ENCODE data around the gene ZNF485.
A peak's percentile ranks its signal among the peaks of the same experiment; 100 is the strongest.

ZNF485 gene

DNA sequence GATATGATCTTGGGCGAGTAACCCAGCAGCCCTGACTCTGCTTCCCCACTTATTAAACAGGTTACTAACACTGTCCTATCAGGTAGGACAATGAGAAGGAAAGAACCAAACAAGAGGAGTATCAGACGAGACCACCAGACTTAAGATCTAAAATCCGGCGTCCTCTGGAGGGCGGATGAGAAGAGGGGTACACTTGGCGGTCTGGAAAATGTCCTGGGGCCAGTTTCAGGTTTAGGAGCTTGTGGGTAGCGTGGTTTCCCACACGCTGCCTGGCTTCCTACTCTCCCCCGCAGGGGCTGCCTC lies 41.8 kb downstream of the ZNF485 start:
- no peak for ATAC-seq
- TF ChIP-seq ISL1 (CRISPR knock-in tag; IDR thresholded peaks at IDR 0.05) (no peak), TOX (CRISPR knock-in tag; IDR thresholded peaks at IDR 0.05; ENCODE audit: borderline replicate concordance) (no peak), GLIS3 (CRISPR knock-in tag; IDR thresholded peaks at IDR 0.05) (no peak), TCF4 (CRISPR knock-in tag; IDR thresholded peaks at IDR 0.05; ENCODE audit: borderline replicate concordance) (no peak), RARB (CRISPR knock-in tag; IDR thresholded peaks at IDR 0.05) (no peak), ZNF565 (CRISPR knock-in tag; conservative IDR thresholded peaks at IDR 0.05; ENCODE audit: low read depth) (no peak), BACH2 (CRISPR knock-in tag; IDR thresholded peaks at IDR 0.05; ENCODE audit: borderline replicate concordance) (no peak), ZFP3 (CRISPR knock-in tag; IDR thresholded peaks at IDR 0.05) (no peak)
- TF ChIP-seq, protein P1, sequence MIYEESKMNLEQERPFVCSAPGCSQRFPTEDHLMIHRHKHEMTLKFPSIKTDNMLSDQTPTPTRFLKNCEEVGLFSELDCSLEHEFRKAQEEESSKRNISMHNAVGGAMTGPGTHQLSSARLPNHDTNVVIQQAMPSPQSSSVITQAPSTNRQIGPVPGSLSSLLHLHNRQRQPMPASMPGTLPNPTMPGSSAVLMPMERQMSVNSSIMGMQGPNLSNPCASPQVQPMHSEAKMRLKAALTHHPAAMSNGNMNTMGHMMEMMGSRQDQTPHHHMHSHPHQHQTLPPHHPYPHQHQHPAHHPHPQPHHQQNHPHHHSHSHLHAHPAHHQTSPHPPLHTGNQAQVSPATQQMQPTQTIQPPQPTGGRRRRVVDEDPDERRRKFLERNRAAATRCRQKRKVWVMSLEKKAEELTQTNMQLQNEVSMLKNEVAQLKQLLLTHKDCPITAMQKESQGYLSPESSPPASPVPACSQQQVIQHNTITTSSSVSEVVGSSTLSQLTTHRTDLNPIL (CRISPR knock-in tag; IDR thresholded peaks at IDR 0.05; ENCODE audit: low read depth): no peak
- TF ChIP-seq, protein P2, sequence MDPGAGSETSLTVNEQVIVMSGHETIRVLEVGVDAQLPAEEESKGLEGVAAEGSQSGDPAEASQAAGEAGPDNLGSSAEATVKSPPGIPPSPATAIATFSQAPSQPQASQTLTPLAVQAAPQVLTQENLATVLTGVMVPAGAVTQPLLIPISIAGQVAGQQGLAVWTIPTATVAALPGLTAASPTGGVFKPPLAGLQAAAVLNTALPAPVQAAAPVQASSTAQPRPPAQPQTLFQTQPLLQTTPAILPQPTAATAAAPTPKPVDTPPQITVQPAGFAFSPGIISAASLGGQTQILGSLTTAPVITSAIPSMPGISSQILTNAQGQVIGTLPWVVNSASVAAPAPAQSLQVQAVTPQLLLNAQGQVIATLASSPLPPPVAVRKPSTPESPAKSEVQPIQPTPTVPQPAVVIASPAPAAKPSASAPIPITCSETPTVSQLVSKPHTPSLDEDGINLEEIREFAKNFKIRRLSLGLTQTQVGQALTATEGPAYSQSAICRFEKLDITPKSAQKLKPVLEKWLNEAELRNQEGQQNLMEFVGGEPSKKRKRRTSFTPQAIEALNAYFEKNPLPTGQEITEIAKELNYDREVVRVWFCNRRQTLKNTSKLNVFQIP (CRISPR knock-in tag; IDR thresholded peaks at IDR 0.05; ENCODE audit: borderline replicate concordance, low read depth): no peak

DNA sequence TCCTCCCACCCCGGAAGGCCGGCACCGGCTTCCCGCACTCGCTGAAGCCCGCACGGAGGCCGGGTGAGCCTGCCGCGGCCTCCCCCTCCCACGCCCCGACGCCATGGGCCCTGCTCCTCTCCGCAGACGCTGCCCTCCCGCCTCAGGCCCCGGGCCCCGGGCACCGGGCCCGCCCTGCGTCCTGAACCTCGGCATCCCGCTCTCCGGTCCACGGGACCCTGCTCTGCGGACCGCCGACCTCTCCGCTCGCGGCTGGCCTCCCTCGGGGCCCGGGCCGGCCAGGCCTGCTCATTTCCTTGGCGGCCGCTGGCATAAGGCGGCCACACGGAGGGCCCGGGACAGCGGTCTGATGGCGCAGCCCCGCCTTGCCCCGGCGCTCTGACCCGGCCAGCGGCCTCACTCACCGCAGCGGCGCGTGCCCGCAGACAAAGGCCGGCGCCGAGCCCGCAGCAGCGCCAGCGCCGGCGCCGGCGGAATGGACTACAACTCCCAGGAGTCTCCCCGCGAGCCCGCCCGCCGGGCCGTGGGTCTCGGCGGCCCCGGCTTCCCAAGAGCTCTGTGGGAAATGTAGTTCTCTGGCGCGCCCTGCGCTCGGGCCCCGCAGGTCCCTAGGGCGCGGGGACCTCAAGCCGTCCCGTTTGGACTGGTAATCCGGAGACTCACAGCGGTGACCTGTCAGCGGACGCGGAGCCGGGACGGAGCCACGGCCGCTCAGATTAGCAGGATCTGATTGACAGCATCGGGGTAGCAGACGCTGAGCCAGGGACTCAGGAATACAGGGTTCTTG lies 42.4 kb downstream of the ZNF485 start, which contains the start of gene ZNF32:
Gene ZNF32 (minus strand): TSS at position 484 of the 787 bp plus-strand sequence. CDS start 2,748 bp downstream, outside the sequence.
- peak; percentile 100 for ATAC-seq
- 0 out of 2 replicates have a peak, but pooled peaks have one; percentile 5 for TF ChIP-seq ZNF70 (CRISPR knock-in tag; IDR thresholded peaks at IDR 0.05)
- TF ChIP-seq, protein P2 (CRISPR knock-in tag; IDR thresholded peaks at IDR 0.05; ENCODE audit: borderline replicate concordance, low read depth): no peak

DNA sequence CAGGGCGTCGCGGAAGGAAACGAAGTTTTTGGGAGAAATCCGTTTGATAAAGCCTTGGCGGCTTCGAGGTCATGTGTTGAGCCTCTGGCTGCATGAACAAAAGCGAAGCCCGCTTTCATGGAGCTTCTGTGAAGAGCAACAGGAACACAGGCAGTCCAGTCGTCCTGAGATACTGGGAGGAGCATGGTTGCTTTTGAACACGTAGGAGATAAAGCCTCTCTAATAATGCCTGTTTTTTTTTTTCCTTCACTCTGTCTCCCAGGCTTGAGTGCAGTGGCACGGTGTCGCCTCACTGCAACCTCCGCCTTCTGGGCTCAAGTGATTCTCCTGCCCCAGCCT lies 42.9 kb downstream of the ZNF485 start:
- TF ChIP-seq TCF4 (CRISPR knock-in tag; IDR thresholded peaks at IDR 0.05; ENCODE audit: borderline replicate concordance) (no peak), TOX (CRISPR knock-in tag; IDR thresholded peaks at IDR 0.05; ENCODE audit: borderline replicate concordance) (no peak), SNAI2 (CRISPR knock-in tag; IDR thresholded peaks at IDR 0.05) (no peak), ZFP30 (CRISPR knock-in tag; IDR thresholded peaks at IDR 0.05) (no peak), ZNF8 (CRISPR knock-in tag; IDR thresholded peaks at IDR 0.05) (no peak), ZNF70 (CRISPR knock-in tag; IDR thresholded peaks at IDR 0.05) (no peak)
- TF ChIP-seq, protein P3, sequence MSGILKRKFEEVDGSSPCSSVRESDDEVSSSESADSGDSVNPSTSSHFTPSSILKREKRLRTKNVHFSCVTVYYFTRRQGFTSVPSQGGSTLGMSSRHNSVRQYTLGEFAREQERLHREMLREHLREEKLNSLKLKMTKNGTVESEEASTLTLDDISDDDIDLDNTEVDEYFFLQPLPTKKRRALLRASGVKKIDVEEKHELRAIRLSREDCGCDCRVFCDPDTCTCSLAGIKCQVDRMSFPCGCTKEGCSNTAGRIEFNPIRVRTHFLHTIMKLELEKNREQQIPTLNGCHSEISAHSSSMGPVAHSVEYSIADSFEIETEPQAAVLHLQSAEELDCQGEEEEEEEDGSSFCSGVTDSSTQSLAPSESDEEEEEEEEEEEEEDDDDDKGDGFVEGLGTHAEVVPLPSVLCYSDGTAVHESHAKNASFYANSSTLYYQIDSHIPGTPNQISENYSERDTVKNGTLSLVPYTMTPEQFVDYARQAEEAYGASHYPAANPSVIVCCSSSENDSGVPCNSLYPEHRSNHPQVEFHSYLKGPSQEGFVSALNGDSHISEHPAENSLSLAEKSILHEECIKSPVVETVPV (CRISPR knock-in tag; IDR thresholded peaks at IDR 0.05): no peak
- TF ChIP-seq, protein P4, sequence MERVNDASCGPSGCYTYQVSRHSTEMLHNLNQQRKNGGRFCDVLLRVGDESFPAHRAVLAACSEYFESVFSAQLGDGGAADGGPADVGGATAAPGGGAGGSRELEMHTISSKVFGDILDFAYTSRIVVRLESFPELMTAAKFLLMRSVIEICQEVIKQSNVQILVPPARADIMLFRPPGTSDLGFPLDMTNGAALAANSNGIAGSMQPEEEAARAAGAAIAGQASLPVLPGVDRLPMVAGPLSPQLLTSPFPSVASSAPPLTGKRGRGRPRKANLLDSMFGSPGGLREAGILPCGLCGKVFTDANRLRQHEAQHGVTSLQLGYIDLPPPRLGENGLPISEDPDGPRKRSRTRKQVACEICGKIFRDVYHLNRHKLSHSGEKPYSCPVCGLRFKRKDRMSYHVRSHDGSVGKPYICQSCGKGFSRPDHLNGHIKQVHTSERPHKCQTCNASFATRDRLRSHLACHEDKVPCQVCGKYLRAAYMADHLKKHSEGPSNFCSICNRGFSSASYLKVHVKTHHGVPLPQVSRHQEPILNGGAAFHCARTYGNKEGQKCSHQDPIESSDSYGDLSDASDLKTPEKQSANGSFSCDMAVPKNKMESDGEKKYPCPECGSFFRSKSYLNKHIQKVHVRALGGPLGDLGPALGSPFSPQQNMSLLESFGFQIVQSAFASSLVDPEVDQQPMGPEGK (CRISPR knock-in tag; IDR thresholded peaks at IDR 0.05; ENCODE audit: borderline replicate concordance): no peak
- ATAC-seq: peak; percentile 27

DNA sequence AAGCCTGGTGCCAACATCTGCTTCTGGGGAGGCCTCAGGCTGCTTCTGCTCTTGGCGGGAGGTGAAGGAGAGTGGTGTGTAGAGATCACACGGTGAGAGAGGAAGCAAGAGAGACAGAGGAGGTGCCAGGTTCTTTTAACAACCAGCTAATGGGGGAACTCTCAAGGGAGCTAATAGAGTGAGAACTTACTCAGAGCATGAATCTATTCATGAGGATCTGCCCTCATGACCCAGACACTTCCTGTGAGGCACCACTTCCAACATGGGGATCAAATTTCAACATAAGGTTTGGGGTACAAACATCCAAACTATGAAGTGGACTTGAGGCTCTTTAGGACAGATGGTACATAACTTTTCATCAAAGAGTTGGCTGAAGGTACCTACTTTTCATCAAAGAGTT lies 47.5 kb downstream of the ZNF485 start:
- ATAC-seq: no peak
- TF ChIP-seq TCF4 (CRISPR knock-in tag; IDR thresholded peaks at IDR 0.05; ENCODE audit: borderline replicate concordance) (no peak), BACH2 (CRISPR knock-in tag; IDR thresholded peaks at IDR 0.05; ENCODE audit: borderline replicate concordance) (no peak), ZC3H10 (CRISPR knock-in tag; IDR thresholded peaks at IDR 0.05) (no peak), ZFP3 (CRISPR knock-in tag; IDR thresholded peaks at IDR 0.05) (no peak), ZNF8 (CRISPR knock-in tag; IDR thresholded peaks at IDR 0.05) (no peak), ARNTL (CRISPR knock-in tag; IDR thresholded peaks at IDR 0.05; ENCODE audit: borderline replicate concordance, low read depth) (no peak)
- TF ChIP-seq, protein P1 (CRISPR knock-in tag; IDR thresholded peaks at IDR 0.05; ENCODE audit: low read depth): no peak
- TF ChIP-seq, protein P2 (CRISPR knock-in tag; IDR thresholded peaks at IDR 0.05; ENCODE audit: borderline replicate concordance, low read depth): no peak

Data from SK-N-SH treated with all-trans-retinoic acid at 6 μM for 48 hours (cell line).